HepG2 (cell line): ENCODE results near the gene UQCRHL. TPM values are rescaled to one million over a fixed set of nuclear protein-coding genes. Genes with fewer than 3 reads are reported as not detected.
A peak's percentile ranks its signal among the peaks of the same experiment; 100 is the strongest.

Experiments used
- AFF4 ChIP-seq: sonication (generic); formaldehyde crosslinking; IDR thresholded peaks from 2 replicates; pipeline ENCODE4 v1.4.0; 2020; ENCODE audit warnings: missing genetic modification reagents
- IKZF1 ChIP-seq: fragments of 450-650 bp; IDR thresholded peaks from 2 replicates; pipeline ENCODE4 v1.7.1; 2016
- MLX ChIP-seq: IDR thresholded peaks from 2 replicates; pipeline ENCODE4 v1.6.1; 2016
- NFE2L2 ChIP-seq: fragments of 150-350 bp; IDR thresholded peaks from 2 replicates; pipeline ENCODE4 v1.6.1; 2014; ENCODE audit warnings: low read length
- NFRKB ChIP-seq: fragments of 450-650 bp; IDR thresholded peaks from 2 replicates; pipeline ENCODE4 v1.6.1; 2017
- PRPF4 ChIP-seq: fragments of 200-400 bp; formaldehyde crosslinking; IDR thresholded peaks from 2 replicates; pipeline ENCODE4 v1.6.1; 2016; ENCODE audit warnings: low read length, low read depth; ENCODE audit not compliant: poor library complexity, severe bottlenecking
- SMARCE1 ChIP-seq: fragments of 450-650 bp; IDR thresholded peaks from 2 replicates; pipeline ENCODE4 v1.6.1; 2017; ENCODE audit warnings: borderline replicate concordance
- TIGD3 ChIP-seq: sonication (generic); formaldehyde crosslinking; IDR thresholded peaks from 2 replicates; pipeline ENCODE4 v1.5.1; 2020; ENCODE audit warnings: mild to moderate bottlenecking, missing genetic modification reagents, borderline replicate concordance
- XBP1 ChIP-seq: sonication (generic); formaldehyde crosslinking; IDR thresholded peaks from 2 replicates; pipeline ENCODE4 v1.5.0; 2020; ENCODE audit warnings: missing genetic modification reagents
- ZNF280D ChIP-seq: sonication (generic); formaldehyde crosslinking; IDR thresholded peaks from 2 replicates; pipeline ENCODE4 v1.5.1; 2020; ENCODE audit warnings: mild to moderate bottlenecking, missing genetic modification reagents
- ZNF281 ChIP-seq: sonication (generic); formaldehyde crosslinking; IDR thresholded peaks from 2 replicates; pipeline ENCODE4 v1.4.0; 2020; ENCODE audit warnings: missing genetic modification reagents, borderline replicate concordance
- ZNF333 ChIP-seq: sonication (generic); formaldehyde crosslinking; IDR thresholded peaks from 2 replicates; pipeline ENCODE4 v1.4.0; 2020; ENCODE audit warnings: mild to moderate bottlenecking, missing genetic modification reagents, borderline replicate concordance
- ZNF614 ChIP-seq: IDR thresholded peaks from 2 replicates; pipeline ENCODE4 v1.6.1; 2018; ENCODE audit warnings: missing biosample characterization, missing genetic modification reagents, inconsistent platforms, borderline replicate concordance
- ZSCAN30 ChIP-seq: sonication (generic); formaldehyde crosslinking; IDR thresholded peaks from 2 replicates; pipeline ENCODE4 v1.5.0; 2020; ENCODE audit warnings: mild to moderate bottlenecking, missing genetic modification reagents
- polyA plus RNA-seq, 8 experiments: library from polyadenylated mRNA; depleted of rRNA in 3 of 8; stranded (reverse) in 7 of 8; unstranded in 1 of 8; fragments of >200 nt; fragmentation: Illumina TruSeq in 4 of 8; extraction: Trizol in 4 of 8; gene quantifications; 2 replicates each; pipeline versions ENCODE4 v1.2.1 to v1.2.3, GENCODE V29; 2011 to 2016; ENCODE audit warnings: low read depth in 4 of 8, missing spikeins in 1 of 8, mixed read lengths in 1 of 8; ENCODE audit not compliant: insufficient read depth in 1 of 8
- total RNA-seq, 5 experiments: library from RNA; depleted of rRNA; stranded (reverse); fragments of >200 nt; fragmentation: Illumina TruSeq; extraction: Trizol; gene quantifications; 2 replicates each; pipeline ENCODE4 v1.2.3, GENCODE V29; 2016; ENCODE audit warnings: low read depth in 1 of 5

UQCRHL gene
- total and polyA plus RNA-seq, 2 of the 13 experiments (the other 11 are each of a cell fraction or from before 2014, with no cell fraction given): 1.8 to 2.3 TPM

- TF ChIP-seq TIGD3 (CRISPR knock-in tag) (no peak), NFRKB (no peak), IKZF1 (no peak), ZSCAN30 (CRISPR knock-in tag) (no peak), ZNF280D (CRISPR knock-in tag) (no peak), ZNF333 (no peak), ZNF614 (CRISPR knock-in tag) (peak; percentile 66; the same call in 1 of the 2 replicates), NFE2L2 (no peak), ZNF281 (CRISPR knock-in tag) (peak; percentile 43; the same call in 1 of the 2 replicates), MLX (CRISPR knock-in tag) (peak; percentile 74), SMARCE1 (peak; percentile 35; the same call in 1 of the 2 replicates), XBP1 (CRISPR knock-in tag) (no peak), AFF4 (CRISPR knock-in tag) (no peak), PRPF4 (no peak)
These were observed 7.3 kb downstream of the UQCRHL start (continued) for GRCh38 chr1:15799928-15800835.
